Kidney tubule cell (primary cell): ENCODE data around the gene ARHGEF17.
A peak's percentile ranks its signal among the peaks of the same experiment; 100 is the strongest.
"Not testable (repeated sequence)": the region's sequence is repeated elsewhere in the genome, so short reads cannot be mapped to it uniquely, and the experiment has no call there.

Source experiments
- DNase-seq: peaks from one replicate; pipeline ENCODE4 v3.0.0-alpha.2; 2018; ENCODE audit warnings: low spot score

The ARHGEF17 gene

GRCh38 chr11:73308003-73308960 lies at the start of gene ARHGEF17:
TSS of gene ARHGEF17 (plus strand) at chr11:73308276. CDS start at chr11:73308639, 363 bp downstream.
- peak; percentile 79 for DNase-seq

GRCh38 chr11:73259406-73260126 lies 48.5 kb upstream of the ARHGEF17 start:
- DNase-seq = no peak

- DNase-seq = no peak
Measured at GRCh38 chr11:73260127-73260457, 48.0 kb upstream of the ARHGEF17 start.

- DNase-seq = peak; percentile 59
Measured at GRCh38 chr11:73262851-73263495, 45.1 kb upstream of the ARHGEF17 start.

GRCh38 chr11:73263640-73264039 lies 44.4 kb upstream of the ARHGEF17 start:
- DNase-seq = no peak

GRCh38 chr11:73265278-73265810 lies 42.7 kb upstream of the ARHGEF17 start:
- no peak for DNase-seq

GRCh38 chr11:73265853-73266645 lies 42.0 kb upstream of the ARHGEF17 start:
- no peak for DNase-seq

- DNase-seq = no peak
Measured at GRCh38 chr11:73266646-73267020, 41.4 kb upstream of the ARHGEF17 start.

GRCh38 chr11:73267122-73267846 lies 40.8 kb upstream of the ARHGEF17 start:
- no peak for DNase-seq

- DNase-seq = no peak
Measured at GRCh38 chr11:73267906-73268540, 40.1 kb upstream of the ARHGEF17 start.

- DNase-seq = no peak
Measured at GRCh38 chr11:73268671-73269271, 39.3 kb upstream of the ARHGEF17 start.

GRCh38 chr11:73269459-73270015 lies 38.5 kb upstream of the ARHGEF17 start:
- peak; percentile 19 for DNase-seq

- DNase-seq = no peak
Measured at GRCh38 chr11:73270016-73270854, 37.8 kb upstream of the ARHGEF17 start.

- no peak for DNase-seq
Measured at GRCh38 chr11:73270855-73271477, 37.1 kb upstream of the ARHGEF17 start.

GRCh38 chr11:73271478-73271865 lies 36.6 kb upstream of the ARHGEF17 start:
- not testable (repeated sequence) for DNase-seq

- DNase-seq = peak; percentile 62
Measured at GRCh38 chr11:73271936-73272679, 36.0 kb upstream of the ARHGEF17 start, which contains the start of gene P2RY6. TSS of gene P2RY6 (plus strand) at chr11:73272338. CDS start at chr11:73296519, 24,181 bp downstream.

GRCh38 chr11:73272680-73273038 lies 35.4 kb upstream of the ARHGEF17 start:
- no peak for DNase-seq
